ENCODE results near the gene KDF1.

GRCh38 chr1:26921126-26921539, 39.1 kb downstream of the KDF1 start:
- no peak for TF ChIP-seq KLF9 (CRISPR knock-in tag; IDR thresholded peaks at IDR 0.05; ENCODE audit: low read depth)
- TF ChIP-seq ZZZ3 (CRISPR knock-in tag; IDR thresholded peaks at IDR 0.05; ENCODE audit: borderline replicate concordance), result no peak
- TF ChIP-seq ZNF335 (CRISPR knock-in tag; IDR thresholded peaks at IDR 0.05), result no peak
- no peak for TF ChIP-seq BORCS8-MEF2B (CRISPR knock-in tag; IDR thresholded peaks at IDR 0.05)
- no peak for TF ChIP-seq TARDBP (CRISPR knock-in tag; IDR thresholded peaks at IDR 0.05)
- TF ChIP-seq ESRRA (CRISPR knock-in tag; IDR thresholded peaks at IDR 0.05; ENCODE audit: low read depth), result no peak
- TF ChIP-seq BRCA1 (CRISPR knock-in tag; IDR thresholded peaks at IDR 0.05), result no peak
- TF ChIP-seq, protein P1, sequence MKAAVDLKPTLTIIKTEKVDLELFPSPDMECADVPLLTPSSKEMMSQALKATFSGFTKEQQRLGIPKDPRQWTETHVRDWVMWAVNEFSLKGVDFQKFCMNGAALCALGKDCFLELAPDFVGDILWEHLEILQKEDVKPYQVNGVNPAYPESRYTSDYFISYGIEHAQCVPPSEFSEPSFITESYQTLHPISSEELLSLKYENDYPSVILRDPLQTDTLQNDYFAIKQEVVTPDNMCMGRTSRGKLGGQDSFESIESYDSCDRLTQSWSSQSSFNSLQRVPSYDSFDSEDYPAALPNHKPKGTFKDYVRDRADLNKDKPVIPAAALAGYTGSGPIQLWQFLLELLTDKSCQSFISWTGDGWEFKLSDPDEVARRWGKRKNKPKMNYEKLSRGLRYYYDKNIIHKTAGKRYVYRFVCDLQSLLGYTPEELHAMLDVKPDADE (CRISPR knock-in tag; IDR thresholded peaks at IDR 0.05), result no peak
